Lower leg skin (tissue), 3 donors: Measurements from ENCODE around the gene SLC7A7.

Source experiments
- CTCF ChIP-seq, 3 donors: fragments of 450-650 bp; IDR thresholded peaks; one replicate each; pipeline ENCODE4 v1.5.1; 2016; ENCODE audit warnings: antibody characterized with exemption in 3 of 3, mild to moderate bottlenecking in 3 of 3, moderate library complexity in 2 of 3
- POLR2A ChIP-seq, 2 donors: fragments of 450-650 bp; IDR thresholded peaks; one replicate each; pipeline ENCODE4 v1.6.1; 2016 to 2017; ENCODE audit warnings: antibody characterized with exemption in 2 of 2, mild to moderate bottlenecking in 1 of 2, moderate library complexity in 1 of 2

GRCh38 chr14:22737052-22737451 lies 78.2 kb downstream of the SLC7A7 start:
- TF ChIP-seq CTCF (IDR thresholded peaks at IDR 0.05) (no peak), POLR2A (IDR thresholded peaks at IDR 0.05) (no peak)
